ENCODE results near the gene FOXB2.

FOXB2 gene

GRCh38 chr9:77016121-77016525 lies 3.3 kb upstream of the FOXB2 start:
- H3K79me2 ChIP-seq (ENCODE audit: insufficient read depth, low read length) = no peaks in the 10 kb centered on the region
- TF ChIP-seq EZH2 (IDR thresholded peaks at IDR 0.05; ENCODE audit: borderline replicate concordance, low read depth, low read length, severe bottlenecking) = no peak
- TF ChIP-seq CTCF (IDR thresholded peaks at IDR 0.05; ENCODE audit: borderline replicate concordance, extremely low read depth, low read length, poor library complexity, severe bottlenecking) = no peak
- no peaks in the 10 kb centered on the region for H3K27me3 ChIP-seq (ENCODE audit: insufficient read depth, low read length, poor library complexity)
- H4K20me1 ChIP-seq (ENCODE audit: insufficient read depth, low read length) = no peaks in the 10 kb centered on the region
- H3K4me2 ChIP-seq (ENCODE audit: insufficient read depth, low read length) = no peak overlapping the region
- no peak for DNase-seq
- H3K9me3 ChIP-seq (ENCODE audit: insufficient read depth, low read length, severe bottlenecking) = no peaks in the 10 kb centered on the region
- H3K9ac ChIP-seq (ENCODE audit: low read depth, low read length) = no peak overlapping the region
- H3K36me3 ChIP-seq (ENCODE audit: insufficient read depth, low read length) = no peaks in the 10 kb centered on the region
- no peaks in the 10 kb centered on the region for H3K4me1 ChIP-seq (ENCODE audit: insufficient read depth, low read length)
- H2AFZ ChIP-seq (ENCODE audit: low read depth, low read length) = no peak overlapping the region
- H3K27ac ChIP-seq (ENCODE audit: low read length) = no peak overlapping the region
- H3K4me3 ChIP-seq (ENCODE audit: low read depth in 1 of 2, low read length in 2 of 2) = no peak overlapping the region
- no peak for ATAC-seq (ENCODE audit: insufficient read depth, low read depth)

GRCh38 chr9:77016526-77017504 lies 2.6 kb upstream of the FOXB2 start:
- Histone ChIP-seq H2AFZ (ENCODE audit: low read depth, low read length) (no peak overlapping the region), H3K4me3 (ENCODE audit: low read depth in 1 of 2, low read length in 2 of 2) (no peak overlapping the region), H3K9me3 (ENCODE audit: insufficient read depth, low read length, severe bottlenecking) (no peaks in the 10 kb centered on the region)

GRCh38 chr9:77017505-77017894 lies 2.0 kb upstream of the FOXB2 start:
- no peak overlapping the region for H3K4me2 ChIP-seq (ENCODE audit: insufficient read depth, low read length)
- H3K36me3 ChIP-seq (ENCODE audit: insufficient read depth, low read length) = no peaks in the 10 kb centered on the region
- no peak overlapping the region for H3K9ac ChIP-seq (ENCODE audit: low read depth, low read length)
- no peaks in the 10 kb centered on the region for H3K9me3 ChIP-seq (ENCODE audit: insufficient read depth, low read length, severe bottlenecking)
- no peaks in the 10 kb centered on the region for H3K4me1 ChIP-seq (ENCODE audit: insufficient read depth, low read length)
- no peaks in the 10 kb centered on the region for H3K79me2 ChIP-seq (ENCODE audit: insufficient read depth, low read length)
- no peaks in the 10 kb centered on the region for H3K27me3 ChIP-seq (ENCODE audit: insufficient read depth, low read length, poor library complexity)
- H2AFZ ChIP-seq (ENCODE audit: low read depth, low read length) = no peak overlapping the region
- TF ChIP-seq CTCF (IDR thresholded peaks at IDR 0.05; ENCODE audit: borderline replicate concordance, extremely low read depth, low read length, poor library complexity, severe bottlenecking) (no peak), EZH2 (IDR thresholded peaks at IDR 0.05; ENCODE audit: borderline replicate concordance, low read depth, low read length, severe bottlenecking) (no peak)
- no peak for ATAC-seq (ENCODE audit: insufficient read depth, low read depth)
- H3K27ac ChIP-seq (ENCODE audit: low read length) = no peak overlapping the region
- no peak for DNase-seq
- H4K20me1 ChIP-seq (ENCODE audit: insufficient read depth, low read length) = no peaks in the 10 kb centered on the region
- no peak overlapping the region for H3K4me3 ChIP-seq (ENCODE audit: low read depth in 1 of 2, low read length in 2 of 2)

More at GRCh38 chr9:77016526-77017504, 2.6 kb upstream of the FOXB2 start:
- Histone ChIP-seq H4K20me1 (ENCODE audit: insufficient read depth, low read length) (no peaks in the 10 kb centered on the region), H3K27ac (ENCODE audit: low read length) (no peak overlapping the region), H3K4me2 (ENCODE audit: insufficient read depth, low read length) (no peak overlapping the region), H3K79me2 (ENCODE audit: insufficient read depth, low read length) (no peaks in the 10 kb centered on the region), H3K27me3 (ENCODE audit: insufficient read depth, low read length, poor library complexity) (no peaks in the 10 kb centered on the region), H3K4me1 (ENCODE audit: insufficient read depth, low read length) (no peaks in the 10 kb centered on the region), H3K9ac (ENCODE audit: low read depth, low read length) (no peak overlapping the region), H3K36me3 (ENCODE audit: insufficient read depth, low read length) (no peaks in the 10 kb centered on the region)
- ATAC-seq (ENCODE audit: insufficient read depth, low read depth) (no peak), DNase-seq (no peak)
- TF ChIP-seq CTCF (IDR thresholded peaks at IDR 0.05; ENCODE audit: borderline replicate concordance, extremely low read depth, low read length, poor library complexity, severe bottlenecking) (no peak), EZH2 (IDR thresholded peaks at IDR 0.05; ENCODE audit: borderline replicate concordance, low read depth, low read length, severe bottlenecking) (no peak)
